HepG2 (cell line): ENCODE data around the gene RHBDD3.

Source experiments
- HNF4A ChIP-seq: sonication (generic); formaldehyde crosslinking; IDR thresholded peaks from 2 replicates; pipeline ENCODE4 v1.4.0; 2020; ENCODE audit warnings: missing genetic modification reagents
- HOXA5 ChIP-seq: sonication (generic); formaldehyde crosslinking; IDR thresholded peaks from 2 replicates; pipeline ENCODE4 v1.4.0; 2020; ENCODE audit warnings: missing genetic modification reagents
- NONO ChIP-seq, 2 experiments: fragments of 450-650 bp in 1 of 2; sonication (generic) in 1 of 2; formaldehyde crosslinking in 1 of 2; IDR thresholded peaks in 1 of 2; conservative IDR thresholded peaks in 1 of 2; 2 replicates each; pipeline versions ENCODE4 v1.6.1 to v1.8.0; 2017 to 2022; ENCODE audit warnings: mild to moderate bottlenecking in 1 of 2, missing genetic modification reagents in 1 of 2, moderate library complexity in 1 of 2
- RELA ChIP-seq: sonication (generic); formaldehyde crosslinking; IDR thresholded peaks from 2 replicates; pipeline ENCODE4 v1.4.0; 2020; ENCODE audit warnings: missing genetic modification reagents
- RFX5 ChIP-seq: IDR thresholded peaks from 2 replicates; pipeline ENCODE4 v1.6.1; 2011; ENCODE audit warnings: low read depth, low read length, improper control_type of control experiment
- SIN3A ChIP-seq: IDR thresholded peaks from 2 replicates; pipeline ENCODE4 v1.6.1; 2011; ENCODE audit warnings: low read depth, mild to moderate bottlenecking, control low read depth, low read length, borderline replicate concordance
- SMYD3 ChIP-seq: sonication (generic); formaldehyde crosslinking; IDR thresholded peaks from 2 replicates; pipeline ENCODE4 v1.8.1; 2023; ENCODE audit warnings: mild to moderate bottlenecking, missing genetic modification reagents
- TCF7L2 ChIP-seq: IDR thresholded peaks from 2 replicates; pipeline ENCODE4 v1.6.1; 2011; ENCODE audit warnings: mild to moderate bottlenecking, low read depth, low read length, moderate library complexity
- ZNF563 ChIP-seq: sonication (generic); formaldehyde crosslinking; IDR thresholded peaks from 2 replicates; pipeline ENCODE4 v1.8.0; 2022; ENCODE audit warnings: mild to moderate bottlenecking, moderate library complexity, missing genetic modification reagents
- TF ChIP-seq, protein P1 (sequence below): sonication (generic); formaldehyde crosslinking; IDR thresholded peaks from 2 replicates; pipeline ENCODE4 v1.4.0; 2020; ENCODE audit warnings: missing genetic modification reagents
- TF ChIP-seq, protein P2 (sequence below): IDR thresholded peaks from 2 replicates; pipeline ENCODE4 v1.6.1; 2012; ENCODE audit warnings: inconsistent platforms
- TF ChIP-seq, protein P3 (sequence below): sonication (generic); formaldehyde crosslinking; IDR thresholded peaks from 2 replicates; pipeline ENCODE4 v1.5.0; 2020; ENCODE audit warnings: mild to moderate bottlenecking, missing genetic modification reagents, moderate library complexity
- TF ChIP-seq, protein P4 (sequence below): IDR thresholded peaks from 2 replicates; pipeline ENCODE4 v1.4.0; 2020; ENCODE audit warnings: mild to moderate bottlenecking, missing genetic modification reagents
- TF ChIP-seq, protein P5 (sequence below): sonication (generic); formaldehyde crosslinking; conservative IDR thresholded peaks from 2 replicates; pipeline ENCODE4 v1.5.0; 2020; ENCODE audit warnings: missing genetic modification reagents

DNA sequence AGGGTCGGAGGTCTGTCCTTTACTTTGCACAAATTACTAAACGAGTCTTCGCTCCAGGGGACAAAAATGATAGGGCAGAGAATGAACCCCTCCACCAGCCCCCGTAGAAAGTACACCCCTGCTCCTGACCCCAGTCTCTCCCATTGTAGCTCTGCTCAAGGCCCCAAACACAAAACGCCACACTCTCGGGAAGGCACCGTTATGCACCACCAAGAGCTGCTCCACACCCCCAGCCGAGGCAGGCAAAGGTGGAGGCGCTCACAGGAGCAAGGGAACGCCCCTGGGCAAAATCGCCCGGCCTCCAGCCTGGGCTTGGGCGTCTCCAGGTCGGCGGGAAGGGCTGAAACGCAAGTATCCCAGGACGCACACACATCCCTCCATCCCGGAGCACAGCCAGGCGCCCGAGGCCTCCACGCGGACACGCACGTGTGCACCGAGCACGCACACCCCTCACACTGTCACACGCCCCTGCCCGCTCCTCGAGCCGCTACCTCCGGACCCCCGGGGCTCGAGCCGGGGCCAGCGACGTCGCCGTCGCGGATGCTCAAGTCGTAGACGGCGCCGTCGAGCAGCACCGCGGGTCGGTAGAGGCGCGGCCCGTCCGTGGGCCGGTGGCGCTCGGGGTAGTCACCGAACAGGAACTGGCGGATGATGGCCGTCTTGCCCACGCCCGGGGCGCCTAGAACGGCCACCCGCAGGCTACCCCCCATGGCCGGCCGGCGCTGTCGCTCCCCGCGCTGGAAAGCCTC, 46.9 kb upstream of the RHBDD3 start:
- TF ChIP-seq, protein P1, sequence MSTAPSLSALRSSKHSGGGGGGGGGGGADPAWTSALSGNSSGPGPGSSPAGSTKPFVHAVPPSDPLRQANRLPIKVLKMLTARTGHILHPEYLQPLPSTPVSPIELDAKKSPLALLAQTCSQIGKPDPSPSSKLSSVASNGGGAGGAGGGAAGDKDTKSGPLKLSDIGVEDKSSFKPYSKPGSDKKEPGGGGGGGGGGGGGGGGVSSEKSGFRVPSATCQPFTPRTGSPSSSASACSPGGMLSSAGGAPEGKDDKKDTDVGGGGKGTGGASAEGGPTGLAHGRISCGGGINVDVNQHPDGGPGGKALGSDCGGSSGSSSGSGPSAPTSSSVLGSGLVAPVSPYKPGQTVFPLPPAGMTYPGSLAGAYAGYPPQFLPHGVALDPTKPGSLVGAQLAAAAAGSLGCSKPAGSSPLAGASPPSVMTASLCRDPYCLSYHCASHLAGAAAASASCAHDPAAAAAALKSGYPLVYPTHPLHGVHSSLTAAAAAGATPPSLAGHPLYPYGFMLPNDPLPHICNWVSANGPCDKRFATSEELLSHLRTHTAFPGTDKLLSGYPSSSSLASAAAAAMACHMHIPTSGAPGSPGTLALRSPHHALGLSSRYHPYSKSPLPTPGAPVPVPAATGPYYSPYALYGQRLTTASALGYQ (CRISPR knock-in tag) = no peak
- TF ChIP-seq, protein P2, sequence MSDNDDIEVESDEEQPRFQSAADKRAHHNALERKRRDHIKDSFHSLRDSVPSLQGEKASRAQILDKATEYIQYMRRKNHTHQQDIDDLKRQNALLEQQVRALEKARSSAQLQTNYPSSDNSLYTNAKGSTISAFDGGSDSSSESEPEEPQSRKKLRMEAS = no peak
- TF ChIP-seq RFX5 (no peak), RELA (no peak), HNF4A (CRISPR knock-in tag) (no peak), HOXA5 (CRISPR knock-in tag) (no peak), NONO (IDR thresholded peaks at IDR 0.05) (no peak), NONO (CRISPR knock-in tag; conservative IDR thresholded peaks at IDR 0.05) (no peak), ZNF563 (no peak), TCF7L2 (no peak), SMYD3 (CRISPR knock-in tag) (no peak), SIN3A (no peak)
- TF ChIP-seq, protein P3, sequence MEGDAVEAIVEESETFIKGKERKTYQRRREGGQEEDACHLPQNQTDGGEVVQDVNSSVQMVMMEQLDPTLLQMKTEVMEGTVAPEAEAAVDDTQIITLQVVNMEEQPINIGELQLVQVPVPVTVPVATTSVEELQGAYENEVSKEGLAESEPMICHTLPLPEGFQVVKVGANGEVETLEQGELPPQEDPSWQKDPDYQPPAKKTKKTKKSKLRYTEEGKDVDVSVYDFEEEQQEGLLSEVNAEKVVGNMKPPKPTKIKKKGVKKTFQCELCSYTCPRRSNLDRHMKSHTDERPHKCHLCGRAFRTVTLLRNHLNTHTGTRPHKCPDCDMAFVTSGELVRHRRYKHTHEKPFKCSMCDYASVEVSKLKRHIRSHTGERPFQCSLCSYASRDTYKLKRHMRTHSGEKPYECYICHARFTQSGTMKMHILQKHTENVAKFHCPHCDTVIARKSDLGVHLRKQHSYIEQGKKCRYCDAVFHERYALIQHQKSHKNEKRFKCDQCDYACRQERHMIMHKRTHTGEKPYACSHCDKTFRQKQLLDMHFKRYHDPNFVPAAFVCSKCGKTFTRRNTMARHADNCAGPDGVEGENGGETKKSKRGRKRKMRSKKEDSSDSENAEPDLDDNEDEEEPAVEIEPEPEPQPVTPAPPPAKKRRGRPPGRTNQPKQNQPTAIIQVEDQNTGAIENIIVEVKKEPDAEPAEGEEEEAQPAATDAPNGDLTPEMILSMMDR (CRISPR knock-in tag) = no peak
- TF ChIP-seq, protein P4, sequence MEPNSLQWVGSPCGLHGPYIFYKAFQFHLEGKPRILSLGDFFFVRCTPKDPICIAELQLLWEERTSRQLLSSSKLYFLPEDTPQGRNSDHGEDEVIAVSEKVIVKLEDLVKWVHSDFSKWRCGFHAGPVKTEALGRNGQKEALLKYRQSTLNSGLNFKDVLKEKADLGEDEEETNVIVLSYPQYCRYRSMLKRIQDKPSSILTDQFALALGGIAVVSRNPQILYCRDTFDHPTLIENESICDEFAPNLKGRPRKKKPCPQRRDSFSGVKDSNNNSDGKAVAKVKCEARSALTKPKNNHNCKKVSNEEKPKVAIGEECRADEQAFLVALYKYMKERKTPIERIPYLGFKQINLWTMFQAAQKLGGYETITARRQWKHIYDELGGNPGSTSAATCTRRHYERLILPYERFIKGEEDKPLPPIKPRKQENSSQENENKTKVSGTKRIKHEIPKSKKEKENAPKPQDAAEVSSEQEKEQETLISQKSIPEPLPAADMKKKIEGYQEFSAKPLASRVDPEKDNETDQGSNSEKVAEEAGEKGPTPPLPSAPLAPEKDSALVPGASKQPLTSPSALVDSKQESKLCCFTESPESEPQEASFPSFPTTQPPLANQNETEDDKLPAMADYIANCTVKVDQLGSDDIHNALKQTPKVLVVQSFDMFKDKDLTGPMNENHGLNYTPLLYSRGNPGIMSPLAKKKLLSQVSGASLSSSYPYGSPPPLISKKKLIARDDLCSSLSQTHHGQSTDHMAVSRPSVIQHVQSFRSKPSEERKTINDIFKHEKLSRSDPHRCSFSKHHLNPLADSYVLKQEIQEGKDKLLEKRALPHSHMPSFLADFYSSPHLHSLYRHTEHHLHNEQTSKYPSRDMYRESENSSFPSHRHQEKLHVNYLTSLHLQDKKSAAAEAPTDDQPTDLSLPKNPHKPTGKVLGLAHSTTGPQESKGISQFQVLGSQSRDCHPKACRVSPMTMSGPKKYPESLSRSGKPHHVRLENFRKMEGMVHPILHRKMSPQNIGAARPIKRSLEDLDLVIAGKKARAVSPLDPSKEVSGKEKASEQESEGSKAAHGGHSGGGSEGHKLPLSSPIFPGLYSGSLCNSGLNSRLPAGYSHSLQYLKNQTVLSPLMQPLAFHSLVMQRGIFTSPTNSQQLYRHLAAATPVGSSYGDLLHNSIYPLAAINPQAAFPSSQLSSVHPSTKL (CRISPR knock-in tag) = no peak
- TF ChIP-seq, protein P5, sequence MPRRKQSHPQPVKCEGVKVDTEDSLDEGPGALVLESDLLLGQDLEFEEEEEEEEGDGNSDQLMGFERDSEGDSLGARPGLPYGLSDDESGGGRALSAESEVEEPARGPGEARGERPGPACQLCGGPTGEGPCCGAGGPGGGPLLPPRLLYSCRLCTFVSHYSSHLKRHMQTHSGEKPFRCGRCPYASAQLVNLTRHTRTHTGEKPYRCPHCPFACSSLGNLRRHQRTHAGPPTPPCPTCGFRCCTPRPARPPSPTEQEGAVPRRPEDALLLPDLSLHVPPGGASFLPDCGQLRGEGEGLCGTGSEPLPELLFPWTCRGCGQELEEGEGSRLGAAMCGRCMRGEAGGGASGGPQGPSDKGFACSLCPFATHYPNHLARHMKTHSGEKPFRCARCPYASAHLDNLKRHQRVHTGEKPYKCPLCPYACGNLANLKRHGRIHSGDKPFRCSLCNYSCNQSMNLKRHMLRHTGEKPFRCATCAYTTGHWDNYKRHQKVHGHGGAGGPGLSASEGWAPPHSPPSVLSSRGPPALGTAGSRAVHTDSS (CRISPR knock-in tag) = no peak
